Measurements from ENCODE around the gene STXBP2.

DNA sequence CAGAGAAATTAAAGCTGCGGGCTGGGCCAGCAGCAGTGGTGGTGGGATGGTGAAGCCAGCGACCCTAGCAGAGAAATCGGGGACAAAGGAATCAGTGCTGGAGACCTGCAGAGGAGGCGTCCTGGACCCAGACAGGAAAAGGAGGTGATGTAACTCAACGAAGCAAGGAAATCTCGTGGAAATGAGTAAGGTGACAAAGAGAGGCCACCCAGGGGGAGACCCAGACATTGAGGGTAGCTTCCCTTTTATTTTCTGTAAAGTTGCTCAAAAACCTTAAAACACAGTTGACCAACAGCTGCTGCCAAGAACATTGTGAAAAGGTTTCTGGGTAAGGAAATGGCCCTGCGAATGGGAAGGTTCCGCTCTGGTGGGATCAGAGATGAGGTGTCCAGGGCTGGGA lies 18.7 kb downstream of the STXBP2 start:
- TF ChIP-seq, protein P1, sequence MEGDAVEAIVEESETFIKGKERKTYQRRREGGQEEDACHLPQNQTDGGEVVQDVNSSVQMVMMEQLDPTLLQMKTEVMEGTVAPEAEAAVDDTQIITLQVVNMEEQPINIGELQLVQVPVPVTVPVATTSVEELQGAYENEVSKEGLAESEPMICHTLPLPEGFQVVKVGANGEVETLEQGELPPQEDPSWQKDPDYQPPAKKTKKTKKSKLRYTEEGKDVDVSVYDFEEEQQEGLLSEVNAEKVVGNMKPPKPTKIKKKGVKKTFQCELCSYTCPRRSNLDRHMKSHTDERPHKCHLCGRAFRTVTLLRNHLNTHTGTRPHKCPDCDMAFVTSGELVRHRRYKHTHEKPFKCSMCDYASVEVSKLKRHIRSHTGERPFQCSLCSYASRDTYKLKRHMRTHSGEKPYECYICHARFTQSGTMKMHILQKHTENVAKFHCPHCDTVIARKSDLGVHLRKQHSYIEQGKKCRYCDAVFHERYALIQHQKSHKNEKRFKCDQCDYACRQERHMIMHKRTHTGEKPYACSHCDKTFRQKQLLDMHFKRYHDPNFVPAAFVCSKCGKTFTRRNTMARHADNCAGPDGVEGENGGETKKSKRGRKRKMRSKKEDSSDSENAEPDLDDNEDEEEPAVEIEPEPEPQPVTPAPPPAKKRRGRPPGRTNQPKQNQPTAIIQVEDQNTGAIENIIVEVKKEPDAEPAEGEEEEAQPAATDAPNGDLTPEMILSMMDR (IDR thresholded peaks at IDR 0.05): no peak
- TF ChIP-seq EZH2phosphoT487 (IDR thresholded peaks at IDR 0.05) (no peak), EZH2 (IDR thresholded peaks at IDR 0.05) (no peak)
